ENCODE data around the gene CALY.

Gene CALY

GRCh38 chr10:133285217-133285616 lies 51.5 kb downstream of the CALY start:
- no peak for DNase-seq (ENCODE audit: low spot score)

GRCh38 chr10:133283931-133284330 lies 52.8 kb downstream of the CALY start:
- no peak for DNase-seq (ENCODE audit: low spot score)

- DNase-seq (ENCODE audit: low spot score) = no peak
Observed at GRCh38 chr10:133282846-133283390, 53.8 kb downstream of the CALY start.

- no peak for DNase-seq (ENCODE audit: low spot score)
Observed at GRCh38 chr10:133281628-133282372, 54.9 kb downstream of the CALY start.

- DNase-seq (ENCODE audit: low spot score) = no peak
Observed at GRCh38 chr10:133281084-133281483, 55.6 kb downstream of the CALY start.

- DNase-seq (ENCODE audit: low spot score) = no peak
Observed at GRCh38 chr10:133280391-133281059, 56.2 kb downstream of the CALY start.

- DNase-seq (ENCODE audit: low spot score) = no peak
Observed at GRCh38 chr10:133279326-133280226, 57.1 kb downstream of the CALY start.

GRCh38 chr10:133278577-133279265 lies 58.0 kb downstream of the CALY start:
- no peak for DNase-seq (ENCODE audit: low spot score)

- DNase-seq (ENCODE audit: low spot score) = no peak
Observed at GRCh38 chr10:133277993-133278576, 58.6 kb downstream of the CALY start.

- no peak for DNase-seq (ENCODE audit: low spot score)
Observed at GRCh38 chr10:133277277-133277992, 59.3 kb downstream of the CALY start.

- peak; percentile 50 for DNase-seq (ENCODE audit: low spot score)
Observed at GRCh38 chr10:133276435-133277201, 60.1 kb downstream of the CALY start, which contains the start of gene ADAM8. Gene ADAM8, minus strand, starts transcription at chr10:133276868. Its CDS starts 51 bp downstream, at chr10:133276817.

GRCh38 chr10:133276100-133276434 lies 60.6 kb downstream of the CALY start:
- no peak for DNase-seq (ENCODE audit: low spot score)

GRCh38 chr10:133275684-133276092 lies 61.0 kb downstream of the CALY start:
- DNase-seq (ENCODE audit: low spot score) = no peak

- DNase-seq (ENCODE audit: low spot score) = no peak
Observed at GRCh38 chr10:133274751-133275683, 61.7 kb downstream of the CALY start.

All from AG08395 (cell line).